ENCODE results near the gene GALNTL6. TPM values are rescaled to one million over a fixed set of nuclear protein-coding genes. Genes with fewer than 3 reads are reported as not detected.

GALNTL6 gene
- polyA plus RNA-seq, 4 donors, result 0.30 to 0.45 (median 0.31) TPM; not detected in 1

DNA sequence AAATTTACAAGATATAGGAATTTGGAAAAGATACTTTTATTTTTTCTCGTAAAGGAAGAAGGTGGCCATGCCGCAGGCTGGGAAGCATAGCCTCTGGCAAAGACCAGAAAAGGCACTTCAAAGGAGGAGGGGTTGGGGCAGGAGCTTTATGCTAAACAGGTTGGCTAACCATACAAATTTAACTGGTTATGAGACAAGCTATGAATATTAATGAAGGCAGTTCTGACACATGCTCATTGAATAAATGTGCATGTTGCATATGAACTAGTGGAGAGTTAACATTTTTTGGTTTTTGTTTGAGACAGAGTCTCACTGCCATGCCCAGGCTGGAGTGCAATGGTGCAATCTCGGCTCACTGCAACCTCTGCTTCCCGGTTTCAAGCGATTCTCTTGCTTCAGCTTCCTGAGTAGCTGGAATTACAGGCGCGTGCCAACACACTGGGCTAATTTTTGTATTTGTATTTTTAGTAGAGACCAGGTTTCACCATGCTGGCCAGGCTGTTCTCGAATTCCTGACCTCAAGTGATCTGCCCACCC is 36.5 kb downstream of the GALNTL6 start:
- no peak for DNase-seq
- FAIRE-seq, result no peak
- 86 to 89% (median 89%) methylated on average over 8 of the region's 8 CpGs for WGBS, 3 donors

DNA sequence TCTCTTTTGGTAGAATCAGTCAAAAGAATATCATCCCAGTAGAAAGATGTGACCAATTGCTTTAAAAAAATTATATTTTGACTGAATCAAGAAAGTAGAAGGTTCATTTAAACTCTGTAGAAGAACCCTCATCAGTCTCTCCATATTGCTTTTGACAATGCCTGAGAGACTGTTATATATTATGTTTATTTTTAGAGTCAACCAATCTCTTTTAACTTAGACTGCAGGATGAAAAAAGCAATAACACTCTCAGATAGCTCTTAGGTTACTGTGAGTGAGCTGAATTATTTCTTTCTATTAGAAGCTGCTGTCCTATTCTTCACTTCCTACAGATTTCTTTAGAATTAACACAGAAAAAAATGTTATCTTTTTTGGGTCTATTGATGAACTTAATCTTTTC is 38.1 kb downstream of the GALNTL6 start:
- no peaks in the 10 kb centered on the region for H3K9me3 ChIP-seq (ENCODE audit: control insufficient read depth in 2 of 2, insufficient read depth in 1 of 2, low read depth in 1 of 2, low read length in 1 of 2)
- no peak overlapping the region for H3K27ac ChIP-seq (ENCODE audit: low read depth in 1 of 3, low read length in 2 of 3)
- H3K4me1 ChIP-seq (ENCODE audit: control insufficient read depth in 3 of 3, insufficient read depth in 2 of 3, low read depth in 1 of 3, low read length in 2 of 3), result no peaks in the 10 kb centered on the region
- H3K4me3 ChIP-seq (ENCODE audit: low read depth in 1 of 3, low read length in 3 of 3), result no peak overlapping the region
- no peaks in the 10 kb centered on the region for H3K27me3 ChIP-seq (ENCODE audit: control insufficient read depth in 3 of 3, insufficient read depth in 3 of 3, low read length in 3 of 3)
- DNase-seq, result no peak
- FAIRE-seq, result no peak
- H3K36me3 ChIP-seq (ENCODE audit: control insufficient read depth in 3 of 3, insufficient read depth in 2 of 3, low read depth in 1 of 3, low read length in 3 of 3), result no peaks in the 10 kb centered on the region

More for the DNA sequence above, 36.5 kb downstream of the GALNTL6 start:
- Histone ChIP-seq H3K4me3 (ENCODE audit: low read depth in 1 of 3, low read length in 3 of 3) (no peak overlapping the region), H3K36me3 (ENCODE audit: control insufficient read depth in 3 of 3, insufficient read depth in 2 of 3, low read depth in 1 of 3, low read length in 3 of 3) (no peaks in the 10 kb centered on the region), H3K27me3 (ENCODE audit: control insufficient read depth in 3 of 3, insufficient read depth in 3 of 3, low read length in 3 of 3) (no peaks in the 10 kb centered on the region), H3K9me3 (ENCODE audit: control insufficient read depth in 2 of 2, insufficient read depth in 1 of 2, low read depth in 1 of 2, low read length in 1 of 2) (no peaks in the 10 kb centered on the region), H3K27ac (ENCODE audit: low read depth in 1 of 3, low read length in 2 of 3) (no peak overlapping the region), H3K4me1 (ENCODE audit: control insufficient read depth in 3 of 3, insufficient read depth in 2 of 3, low read depth in 1 of 3, low read length in 2 of 3) (no peaks in the 10 kb centered on the region)

DNA sequence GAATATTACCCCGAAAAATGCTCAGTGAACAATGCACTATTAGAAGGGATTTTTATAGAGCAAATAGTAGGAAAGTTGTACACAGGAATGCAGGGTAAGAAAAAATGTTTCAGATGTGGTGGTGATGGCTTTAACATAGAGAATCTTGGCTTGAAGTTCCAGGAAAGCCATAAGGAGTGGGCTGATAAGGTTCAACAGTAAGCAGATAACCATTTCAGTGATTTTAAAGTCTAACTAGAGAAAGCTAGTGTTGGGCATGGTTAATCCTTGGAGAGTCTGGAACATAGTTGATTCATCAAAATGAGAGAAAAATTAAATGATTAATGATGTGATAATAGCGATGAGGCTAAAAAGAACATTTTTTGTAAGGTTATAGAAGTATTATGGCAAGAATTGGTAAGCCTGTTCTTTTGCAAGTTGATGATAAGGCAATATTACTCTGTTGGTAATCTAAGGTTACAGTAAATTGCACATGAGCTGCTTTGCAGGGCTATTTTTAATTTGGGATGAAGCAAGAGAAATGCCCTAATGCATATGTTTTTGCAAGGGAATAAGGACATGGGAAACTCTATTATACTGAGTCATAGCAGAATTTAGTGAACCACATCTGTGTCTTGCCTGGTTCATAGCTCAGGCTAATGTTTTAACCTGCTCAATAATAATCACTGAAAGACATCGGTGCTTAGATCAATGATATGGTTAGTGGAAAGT is 44.3 kb downstream of the GALNTL6 start:
- no peak overlapping the region for H3K27ac ChIP-seq (ENCODE audit: low read depth in 1 of 3, low read length in 2 of 3)
- no peaks in the 10 kb centered on the region for H3K27me3 ChIP-seq (ENCODE audit: control insufficient read depth in 3 of 3, insufficient read depth in 3 of 3, low read length in 3 of 3)
- no peak for DNase-seq
- no peaks in the 10 kb centered on the region for H3K9me3 ChIP-seq (ENCODE audit: control insufficient read depth in 2 of 2, insufficient read depth in 1 of 2, low read depth in 1 of 2, low read length in 1 of 2)
- WGBS, 3 donors, result 53 to 76% (median 61%) methylated on average over 3 of the region's 3 CpGs
- FAIRE-seq, result no peak
- H3K36me3 ChIP-seq (ENCODE audit: control insufficient read depth in 3 of 3, insufficient read depth in 2 of 3, low read depth in 1 of 3, low read length in 3 of 3), result no peaks in the 10 kb centered on the region
- H3K4me3 ChIP-seq (ENCODE audit: low read depth in 1 of 3, low read length in 3 of 3), result no peak overlapping the region
- H3K4me1 ChIP-seq (ENCODE audit: control insufficient read depth in 3 of 3, insufficient read depth in 2 of 3, low read depth in 1 of 3, low read length in 2 of 3), result no peaks in the 10 kb centered on the region

DNA sequence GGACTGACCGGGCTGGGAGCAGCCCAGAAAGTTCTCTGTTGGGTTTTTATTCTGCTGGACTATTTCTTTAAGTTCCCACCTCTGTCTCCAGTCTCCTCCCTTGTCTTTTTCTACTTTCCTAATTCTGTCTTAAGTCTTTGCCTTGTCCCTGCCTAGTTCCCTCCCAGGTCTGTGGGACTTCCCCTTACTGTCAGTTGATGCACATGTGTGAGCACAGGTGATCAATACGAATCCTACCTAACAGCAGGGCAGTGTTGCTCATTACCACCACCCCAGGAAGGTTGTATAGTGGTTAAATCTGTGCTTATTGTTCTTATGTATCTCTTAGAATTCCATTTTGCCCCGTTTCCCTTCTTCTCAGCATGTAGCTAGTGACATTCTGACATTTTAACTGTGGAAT is 62.1 kb downstream of the GALNTL6 start:
- no peaks in the 10 kb centered on the region for H3K4me1 ChIP-seq (ENCODE audit: control insufficient read depth in 3 of 3, insufficient read depth in 2 of 3, low read depth in 1 of 3, low read length in 2 of 3)
- H3K36me3 ChIP-seq (ENCODE audit: control insufficient read depth in 3 of 3, insufficient read depth in 2 of 3, low read depth in 1 of 3, low read length in 3 of 3), result no peaks in the 10 kb centered on the region
- 63 to 80% (median 68%) methylated on average over 3 of the region's 3 CpGs for WGBS, 3 donors
- H3K27me3 ChIP-seq (ENCODE audit: control insufficient read depth in 3 of 3, insufficient read depth in 3 of 3, low read length in 3 of 3), result no peaks in the 10 kb centered on the region
- DNase-seq, result no peak
- no peak overlapping the region for H3K27ac ChIP-seq (ENCODE audit: low read depth in 1 of 3, low read length in 2 of 3)
- no peak for FAIRE-seq
- no peak overlapping the region for H3K4me3 ChIP-seq (ENCODE audit: low read depth in 1 of 3, low read length in 3 of 3)
- no peaks in the 10 kb centered on the region for H3K9me3 ChIP-seq (ENCODE audit: control insufficient read depth in 2 of 2, insufficient read depth in 1 of 2, low read depth in 1 of 2, low read length in 1 of 2)

DNA sequence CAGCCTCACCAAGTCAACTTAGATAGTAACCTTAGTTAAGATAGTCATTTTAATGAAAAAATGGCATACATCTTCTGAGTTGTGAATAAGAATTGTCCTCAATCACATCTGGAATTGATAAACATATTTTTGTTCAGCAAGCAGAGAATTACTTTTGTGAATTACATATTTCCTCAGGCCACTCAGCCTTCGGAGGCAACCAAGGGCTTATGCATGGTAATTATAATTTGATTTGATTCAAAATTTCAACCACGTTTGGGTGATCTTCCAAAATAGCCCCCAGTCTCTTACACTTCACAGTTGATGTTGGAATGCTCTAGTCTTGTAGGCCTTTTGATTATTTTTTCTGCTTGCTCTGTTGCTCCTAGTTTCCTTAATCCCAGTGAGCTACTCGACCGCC is 63.4 kb downstream of the GALNTL6 start:
- Histone ChIP-seq H3K4me3 (ENCODE audit: low read depth in 1 of 3, low read length in 3 of 3) (no peak overlapping the region), H3K27ac (ENCODE audit: low read depth in 1 of 3, low read length in 2 of 3) (no peak overlapping the region), H3K4me1 (ENCODE audit: control insufficient read depth in 3 of 3, insufficient read depth in 2 of 3, low read depth in 1 of 3, low read length in 2 of 3) (no peaks in the 10 kb centered on the region), H3K9me3 (ENCODE audit: control insufficient read depth in 2 of 2, insufficient read depth in 1 of 2, low read depth in 1 of 2, low read length in 1 of 2) (no peaks in the 10 kb centered on the region), H3K36me3 (ENCODE audit: control insufficient read depth in 3 of 3, insufficient read depth in 2 of 3, low read depth in 1 of 3, low read length in 3 of 3) (no peaks in the 10 kb centered on the region), H3K27me3 (ENCODE audit: control insufficient read depth in 3 of 3, insufficient read depth in 3 of 3, low read length in 3 of 3) (no peaks in the 10 kb centered on the region)
- FAIRE-seq, result no peak
- no peak for DNase-seq
- 70 to 79% (median 73%) methylated on average over 4 of the region's 4 CpGs for WGBS, 3 donors

DNA sequence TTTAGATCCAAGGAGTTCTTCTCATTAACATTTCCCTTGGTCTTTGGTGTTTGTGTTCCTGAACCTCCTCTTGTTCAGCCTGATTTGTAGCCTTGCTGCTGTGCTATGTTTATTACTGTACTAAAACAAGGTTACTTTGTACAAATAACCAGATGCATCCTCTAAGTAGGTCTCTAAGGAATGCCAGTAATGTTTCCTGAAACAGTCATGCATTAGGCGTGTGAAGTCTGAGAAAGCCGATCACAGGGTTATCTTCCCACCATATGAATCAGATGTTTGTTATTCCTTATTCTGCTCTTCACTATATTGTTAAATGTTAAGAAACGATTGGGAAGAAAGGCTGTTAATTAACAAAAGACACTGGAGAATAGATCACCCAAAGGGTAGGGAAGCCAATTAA is 66.9 kb downstream of the GALNTL6 start:
- Histone ChIP-seq H3K4me1 (ENCODE audit: control insufficient read depth in 3 of 3, insufficient read depth in 2 of 3, low read depth in 1 of 3, low read length in 2 of 3) (no peaks in the 10 kb centered on the region), H3K27ac (ENCODE audit: low read depth in 1 of 3, low read length in 2 of 3) (no peak overlapping the region), H3K27me3 (ENCODE audit: control insufficient read depth in 3 of 3, insufficient read depth in 3 of 3, low read length in 3 of 3) (no peaks in the 10 kb centered on the region), H3K4me3 (ENCODE audit: low read depth in 1 of 3, low read length in 3 of 3) (no peak overlapping the region), H3K9me3 (ENCODE audit: control insufficient read depth in 2 of 2, insufficient read depth in 1 of 2, low read depth in 1 of 2, low read length in 1 of 2) (no peaks in the 10 kb centered on the region), H3K36me3 (ENCODE audit: control insufficient read depth in 3 of 3, insufficient read depth in 2 of 3, low read depth in 1 of 3, low read length in 3 of 3) (no peaks in the 10 kb centered on the region)
- 52 to 72% (median 72%) methylated on average over 3 of the region's 3 CpGs for WGBS, 3 donors
- FAIRE-seq (no peak), DNase-seq (no peak)

DNA sequence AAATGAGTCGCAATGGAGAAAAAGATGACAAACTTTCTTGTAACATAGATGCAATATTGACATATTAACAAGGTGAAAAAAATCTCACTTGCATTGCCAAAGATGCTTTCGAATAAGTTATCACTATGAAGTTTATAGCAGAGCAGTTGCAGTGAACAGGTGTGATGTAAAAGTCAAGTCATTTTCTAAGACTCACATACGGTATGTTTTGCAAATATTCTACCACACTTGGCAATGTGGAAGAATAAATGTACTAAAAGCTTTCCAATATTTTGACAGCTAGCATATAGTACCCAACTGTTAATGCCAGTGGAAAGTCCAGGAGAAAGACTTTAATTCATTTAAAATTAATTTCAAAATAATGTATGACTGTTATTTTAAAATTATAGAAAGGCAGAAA is 76.5 kb downstream of the GALNTL6 start:
- H3K36me3 ChIP-seq (ENCODE audit: control insufficient read depth in 3 of 3, insufficient read depth in 2 of 3, low read depth in 1 of 3, low read length in 3 of 3), result no peaks in the 10 kb centered on the region
- no peaks in the 10 kb centered on the region for H3K9me3 ChIP-seq (ENCODE audit: control insufficient read depth in 2 of 2, insufficient read depth in 1 of 2, low read depth in 1 of 2, low read length in 1 of 2)
- FAIRE-seq (no peak), DNase-seq (no peak)
- H3K4me3 ChIP-seq (ENCODE audit: low read depth in 1 of 3, low read length in 3 of 3), result no peak overlapping the region
- no peak overlapping the region for H3K27ac ChIP-seq (ENCODE audit: low read depth in 1 of 3, low read length in 2 of 3)
- no peaks in the 10 kb centered on the region for H3K4me1 ChIP-seq (ENCODE audit: control insufficient read depth in 3 of 3, insufficient read depth in 2 of 3, low read depth in 1 of 3, low read length in 2 of 3)
- H3K27me3 ChIP-seq (ENCODE audit: control insufficient read depth in 3 of 3, insufficient read depth in 3 of 3, low read length in 3 of 3), result no peaks in the 10 kb centered on the region
- 83 to 86% (median 85%) methylated on average over 3 of the region's 3 CpGs for WGBS, 3 donors

DNA sequence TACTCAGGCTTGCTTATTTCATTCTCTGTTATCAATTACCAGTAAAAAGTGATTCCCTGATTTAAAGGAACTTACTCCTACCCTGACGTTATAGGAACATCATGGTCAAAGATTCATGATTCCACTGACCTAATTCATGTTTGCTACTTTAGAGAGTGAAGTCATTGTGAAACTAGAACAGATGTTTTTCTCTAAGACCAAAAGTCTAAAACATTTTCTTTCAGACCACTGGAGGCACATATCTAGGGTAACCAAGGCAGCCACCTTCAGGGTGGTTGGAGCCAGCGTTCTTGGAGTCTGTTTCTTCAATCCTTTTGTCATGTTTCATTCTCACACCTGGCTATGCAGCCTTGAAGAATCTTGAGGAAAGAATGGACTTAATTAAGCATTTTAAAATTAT is 77.8 kb downstream of the GALNTL6 start:
- no peak for FAIRE-seq

DNA sequence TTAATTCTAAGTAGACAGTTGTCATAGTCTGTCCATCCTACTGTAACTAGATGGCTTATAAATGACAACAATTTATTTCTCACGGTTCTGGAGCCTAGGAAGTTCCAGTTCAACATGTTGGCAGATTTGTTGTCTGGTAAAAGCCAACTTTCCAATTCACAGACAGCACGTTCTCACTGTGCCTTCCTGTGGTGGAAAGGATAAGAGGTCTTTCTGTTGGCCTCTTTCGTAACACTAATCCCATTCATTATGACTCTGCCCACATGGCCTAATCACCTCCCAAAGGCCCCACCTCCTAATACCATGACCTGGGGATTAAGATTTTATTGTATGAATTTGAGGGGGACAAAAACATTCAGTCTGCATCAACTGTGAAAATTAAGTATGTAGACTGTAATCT is 83.2 kb downstream of the GALNTL6 start:
- Histone ChIP-seq H3K36me3 (ENCODE audit: control insufficient read depth in 3 of 3, insufficient read depth in 2 of 3, low read depth in 1 of 3, low read length in 3 of 3) (no peaks in the 10 kb centered on the region), H3K9me3 (ENCODE audit: control insufficient read depth in 2 of 2, insufficient read depth in 1 of 2, low read depth in 1 of 2, low read length in 1 of 2) (no peaks in the 10 kb centered on the region), H3K4me1 (ENCODE audit: control insufficient read depth in 3 of 3, insufficient read depth in 2 of 3, low read depth in 1 of 3, low read length in 2 of 3) (no peaks in the 10 kb centered on the region), H3K27me3 (ENCODE audit: control insufficient read depth in 3 of 3, insufficient read depth in 3 of 3, low read length in 3 of 3) (no peaks in the 10 kb centered on the region), H3K27ac (ENCODE audit: low read depth in 1 of 3, low read length in 2 of 3) (no peak overlapping the region), H3K4me3 (ENCODE audit: low read depth in 1 of 3, low read length in 3 of 3) (no peak overlapping the region)
- 59 to 73% (median 63%) methylated on average over 3 of the region's 3 CpGs for WGBS, 3 donors
- DNase-seq (no peak), FAIRE-seq (no peak)

More for the DNA sequence above, 77.8 kb downstream of the GALNTL6 start:
- Histone ChIP-seq H3K9me3 (ENCODE audit: control insufficient read depth in 2 of 2, insufficient read depth in 1 of 2, low read depth in 1 of 2, low read length in 1 of 2) (no peaks in the 10 kb centered on the region), H3K27ac (ENCODE audit: low read depth in 1 of 3, low read length in 2 of 3) (no peak overlapping the region), H3K27me3 (ENCODE audit: control insufficient read depth in 3 of 3, insufficient read depth in 3 of 3, low read length in 3 of 3) (no peaks in the 10 kb centered on the region), H3K4me1 (ENCODE audit: control insufficient read depth in 3 of 3, insufficient read depth in 2 of 3, low read depth in 1 of 3, low read length in 2 of 3) (no peaks in the 10 kb centered on the region), H3K4me3 (ENCODE audit: low read depth in 1 of 3, low read length in 3 of 3) (no peak overlapping the region), H3K36me3 (ENCODE audit: control insufficient read depth in 3 of 3, insufficient read depth in 2 of 3, low read depth in 1 of 3, low read length in 3 of 3) (no peaks in the 10 kb centered on the region)
- DNase-seq, result no peak
- 36 to 57% (median 51%) methylated on average over 2 of the region's 2 CpGs for WGBS, 3 donors

Data from small intestine (tissue), 7 donors.